Inflammatory macrophage (primary cell): ENCODE results near the gene SPDYE17.
"Not testable (repeated sequence)": the region's sequence is repeated elsewhere in the genome, so short reads cannot be mapped to it uniquely, and the experiment has no call there.

ENCODE experiments used
- DNase-seq, 2 donors: peaks; one replicate each; pipeline ENCODE4 v3.0.0-alpha.2; 2020 to 2022
- total RNA-seq, 18 experiments: gene quantifications; one replicate each; lab custom pipeline; 2026; ENCODE audit warnings: mixed read lengths in 6 of 18, inconsistent platforms in 2 of 18; lab: John Stamatoyannopoulos, UW

Gene SPDYE17, protein sequence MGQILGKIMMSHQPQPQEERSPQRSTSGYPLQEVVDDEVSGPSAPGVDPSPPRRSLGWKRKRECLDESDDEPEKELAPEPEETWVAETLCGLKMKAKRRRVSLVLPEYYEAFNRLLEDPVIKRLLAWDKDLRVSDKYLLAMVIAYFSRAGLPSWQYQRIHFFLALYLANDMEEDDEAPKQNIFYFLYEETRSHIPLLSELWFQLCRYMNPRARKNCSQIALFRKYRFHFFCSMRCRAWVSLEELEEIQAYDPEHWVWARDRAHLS
- total RNA-seq: 0 to 0.05 (median 0) reads per million in 18 experiments

DNA sequence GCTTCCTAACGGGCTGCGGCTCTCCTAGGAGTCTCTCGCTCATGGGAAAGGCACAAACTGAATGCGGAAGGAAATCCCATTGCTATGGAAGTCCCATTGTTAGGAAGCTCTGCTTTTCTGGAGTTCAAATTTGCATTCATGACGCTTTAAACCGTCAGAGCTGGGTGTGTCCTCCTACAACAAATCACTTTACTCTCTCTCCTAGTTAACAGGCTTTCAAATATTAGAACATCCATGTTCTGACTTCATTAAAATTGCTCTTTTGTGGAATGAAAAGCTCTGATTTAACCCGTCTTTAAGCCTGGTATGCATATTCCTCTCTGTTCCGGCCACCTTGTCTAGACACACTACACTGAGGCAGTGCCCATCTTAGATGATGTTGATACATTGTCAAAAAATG lies at the start of gene SPDYE17:
SPDYE17 (minus strand) TSS at position 101 of the 400 bp plus-strand sequence. CDS start 1,791 bp downstream, outside the sequence.
- not testable (repeated sequence) for DNase-seq

DNA sequence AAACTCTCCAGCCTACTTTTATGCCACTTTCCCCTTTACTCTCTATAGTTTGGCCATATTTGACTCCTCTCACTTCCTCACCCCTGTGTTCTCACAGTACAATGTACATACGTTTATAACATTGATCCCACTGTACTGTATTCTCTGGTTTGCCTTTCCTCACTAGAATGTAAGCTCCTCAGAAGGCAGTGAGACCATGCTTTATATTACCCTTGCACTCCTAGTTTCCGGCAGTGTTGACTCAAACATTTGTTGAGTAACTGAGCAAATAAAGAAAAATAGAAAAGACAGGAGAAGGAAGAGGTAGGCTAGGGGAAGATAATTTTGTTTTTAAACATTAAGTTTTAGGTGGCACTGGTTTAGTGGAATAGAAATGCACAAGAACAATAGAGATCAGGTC lies 48.1 kb upstream of the SPDYE17 start:
- DNase-seq: not testable (repeated sequence)

DNA sequence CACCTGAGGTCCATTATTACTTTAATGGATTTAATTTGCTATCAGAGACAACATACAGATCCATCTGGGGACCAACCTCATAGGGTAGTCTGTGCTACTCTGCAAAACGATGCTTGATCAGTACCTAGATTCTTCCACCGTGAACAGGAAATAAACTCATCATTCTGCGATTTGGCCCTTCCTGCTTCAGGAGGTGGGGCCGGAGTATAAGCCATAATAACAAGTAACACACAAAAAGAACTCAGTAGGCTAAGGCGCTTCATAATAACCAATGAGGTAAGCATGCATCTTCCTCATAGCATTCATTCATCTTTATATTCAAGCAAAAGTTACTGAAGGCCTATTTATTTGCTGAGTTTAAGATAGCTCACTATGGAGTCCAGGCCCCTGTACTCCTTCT lies 47.5 kb upstream of the SPDYE17 start:
- not testable (repeated sequence) for DNase-seq

DNA sequence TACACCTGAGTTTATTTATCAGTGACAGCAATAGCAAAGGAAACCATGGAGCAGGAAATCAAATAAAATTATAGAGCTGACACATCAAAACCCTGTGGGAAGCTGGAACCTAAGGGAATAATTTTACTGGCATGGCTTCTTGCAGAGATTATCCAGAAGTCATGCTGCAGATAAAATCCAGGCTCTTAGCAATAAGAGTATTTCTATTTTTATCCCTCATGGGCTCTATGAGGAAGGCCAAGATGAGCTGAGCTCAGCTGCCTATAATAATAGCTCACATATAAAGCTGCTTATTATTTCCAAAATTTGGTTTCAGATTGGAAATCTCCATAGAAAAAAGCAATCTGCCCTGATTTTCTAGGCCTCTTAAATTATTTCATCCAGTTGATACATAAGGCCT lies 47.0 kb upstream of the SPDYE17 start:
- DNase-seq: not testable (repeated sequence)

DNA sequence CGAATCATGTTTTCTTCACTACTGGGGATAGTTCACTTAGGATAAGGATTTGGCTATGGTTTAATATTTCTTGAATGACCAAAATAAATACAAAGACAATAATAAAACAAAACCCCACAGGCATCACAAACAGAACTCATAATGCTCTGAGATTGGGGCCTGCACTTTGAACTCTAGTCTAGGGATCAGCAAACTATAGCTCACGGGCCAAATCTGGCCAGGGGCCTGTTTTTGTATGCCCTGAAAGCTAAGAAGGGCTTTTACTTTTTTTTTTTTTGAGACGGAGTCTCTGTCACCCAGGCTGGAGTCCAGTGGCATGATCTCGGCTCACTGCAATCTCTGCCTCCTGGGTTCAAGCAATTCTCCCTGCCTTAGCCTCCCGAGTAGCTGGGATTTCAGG lies 44.9 kb upstream of the SPDYE17 start:
- DNase-seq: not testable (repeated sequence)

DNA sequence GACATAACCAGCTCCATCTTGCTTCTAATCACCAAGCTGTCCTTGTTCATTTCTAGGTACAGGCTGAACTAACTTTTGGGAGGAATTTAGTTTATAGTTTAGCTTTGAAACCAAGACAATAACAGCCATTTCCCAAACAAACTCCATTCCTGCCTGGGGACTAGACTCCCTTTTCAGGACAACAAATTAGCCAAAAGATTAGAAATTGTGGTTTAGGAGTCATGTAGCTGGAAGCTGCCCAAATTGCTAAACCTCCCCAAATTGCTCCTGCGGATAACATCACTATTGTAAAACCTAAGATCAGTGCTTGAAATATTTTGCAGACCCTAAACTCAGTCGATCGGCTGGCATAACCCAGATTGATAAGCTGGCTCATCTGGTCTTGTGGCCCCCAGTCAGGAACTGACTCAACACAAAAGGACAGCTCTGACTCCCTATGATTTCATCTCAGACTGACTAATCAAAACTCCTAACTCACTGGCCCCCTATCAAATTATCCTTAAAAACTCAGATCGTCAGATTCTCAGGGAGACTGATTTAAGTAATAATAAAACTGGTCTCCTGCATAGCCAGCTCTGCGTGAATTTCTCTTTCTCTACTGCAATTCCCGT lies 42.7 kb upstream of the SPDYE17 start:
- DNase-seq: not testable (repeated sequence)

DNA sequence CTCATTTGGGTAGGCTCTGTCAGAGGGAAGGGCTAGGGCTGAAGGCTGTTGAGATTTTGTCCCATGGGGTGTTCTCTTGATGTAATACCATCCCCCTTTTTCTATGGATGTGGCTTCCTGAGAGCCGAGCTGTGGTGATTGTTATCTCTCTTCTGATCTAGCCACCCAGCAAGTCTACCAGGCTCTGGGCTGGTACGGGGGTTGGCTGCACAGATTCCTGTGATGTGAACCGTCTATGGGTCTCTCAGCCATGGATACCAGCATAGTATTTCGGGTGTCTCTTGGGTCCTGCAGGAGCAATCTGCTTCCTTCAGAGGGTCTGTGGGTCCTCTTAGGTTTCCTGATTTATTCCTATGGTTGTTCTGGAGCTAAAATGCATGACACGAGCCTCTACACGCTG lies 38.9 kb upstream of the SPDYE17 start:
- DNase-seq: not testable (repeated sequence)

DNA sequence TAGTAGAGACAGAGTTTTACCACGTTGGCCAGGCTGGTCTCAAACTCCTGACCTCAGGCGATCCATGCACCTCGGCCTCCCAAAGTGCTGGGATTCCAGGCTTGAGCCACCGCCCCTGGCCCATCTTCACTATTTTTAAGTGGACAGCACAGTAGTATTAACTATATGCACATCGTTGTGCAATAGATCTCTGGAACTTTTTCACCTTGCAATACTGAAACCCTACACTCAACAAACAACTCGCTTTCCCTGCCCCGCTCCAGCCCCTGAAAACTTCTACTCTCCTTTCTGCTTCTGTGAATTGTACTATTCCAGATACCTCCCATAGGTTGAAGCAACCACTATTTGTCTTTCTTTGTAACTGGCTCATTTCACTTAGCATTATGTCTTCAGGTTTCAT lies 33.7 kb upstream of the SPDYE17 start:
- not testable (repeated sequence) for DNase-seq

DNA sequence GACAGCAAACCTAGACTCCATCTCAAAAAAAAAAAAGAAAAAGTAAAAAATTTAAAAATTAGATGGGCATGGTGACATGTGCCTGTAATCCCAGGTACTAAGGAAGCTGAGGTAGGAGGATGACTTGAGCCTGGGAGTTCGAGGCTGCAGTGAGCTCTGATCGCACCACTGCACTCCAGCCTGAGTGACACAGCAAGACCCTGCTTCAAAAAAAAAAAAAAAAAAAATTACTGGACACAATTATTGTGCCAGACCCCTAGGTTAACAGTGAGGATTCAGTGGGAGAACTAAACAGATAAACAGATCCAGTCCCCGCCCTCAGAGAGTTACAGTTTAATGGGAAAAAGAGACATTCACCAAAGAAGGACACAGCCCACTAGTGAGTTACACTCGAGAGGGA lies 31.6 kb upstream of the SPDYE17 start:
- not testable (repeated sequence) for DNase-seq

DNA sequence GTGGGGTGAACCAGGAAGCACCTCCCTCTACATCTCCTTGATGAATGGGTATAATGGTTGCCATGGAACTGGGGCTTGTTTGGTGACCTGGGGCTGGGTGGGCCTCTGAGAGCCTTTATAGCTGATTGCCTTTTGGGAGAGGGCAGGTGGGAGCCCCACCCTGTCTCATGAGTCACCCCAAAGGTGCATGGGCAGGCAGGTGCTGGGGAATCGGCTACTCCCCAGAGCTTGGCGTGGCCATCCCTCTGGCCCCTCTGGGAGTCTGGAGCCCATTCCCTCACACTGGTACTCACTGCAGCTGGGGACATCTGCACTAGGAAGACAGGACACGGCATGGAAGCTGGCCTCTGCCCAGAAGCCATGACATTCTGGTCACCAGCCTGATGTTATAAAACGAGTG lies 30.4 kb upstream of the SPDYE17 start, which contains the start of gene SPDYE18:
SPDYE18 (minus strand) TSS at position 2 of the 400 bp plus-strand sequence. CDS start 2,046 bp downstream, outside the sequence.
- not testable (repeated sequence) for DNase-seq

DNA sequence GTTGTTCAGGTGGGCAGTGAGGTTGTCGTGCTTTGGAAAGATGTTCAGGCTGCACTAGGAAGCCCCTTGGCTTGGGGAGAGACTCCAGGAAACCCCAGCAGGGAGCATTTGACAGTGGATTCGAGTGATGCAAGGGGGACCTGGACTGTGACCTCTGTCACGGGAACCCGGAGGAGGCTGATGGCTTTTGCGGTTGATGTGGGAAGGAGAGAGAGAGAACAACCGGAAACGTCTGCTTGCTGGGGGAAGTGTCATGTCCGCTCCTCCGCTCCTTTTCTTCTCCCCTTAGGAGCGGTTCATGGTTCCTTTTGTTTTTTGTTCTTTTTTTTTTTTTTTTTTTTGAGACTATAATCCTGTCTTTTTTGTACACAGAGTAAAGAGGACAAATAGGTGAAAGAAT lies 5.8 kb downstream of the SPDYE17 start:
- DNase-seq: not testable (repeated sequence)

DNA sequence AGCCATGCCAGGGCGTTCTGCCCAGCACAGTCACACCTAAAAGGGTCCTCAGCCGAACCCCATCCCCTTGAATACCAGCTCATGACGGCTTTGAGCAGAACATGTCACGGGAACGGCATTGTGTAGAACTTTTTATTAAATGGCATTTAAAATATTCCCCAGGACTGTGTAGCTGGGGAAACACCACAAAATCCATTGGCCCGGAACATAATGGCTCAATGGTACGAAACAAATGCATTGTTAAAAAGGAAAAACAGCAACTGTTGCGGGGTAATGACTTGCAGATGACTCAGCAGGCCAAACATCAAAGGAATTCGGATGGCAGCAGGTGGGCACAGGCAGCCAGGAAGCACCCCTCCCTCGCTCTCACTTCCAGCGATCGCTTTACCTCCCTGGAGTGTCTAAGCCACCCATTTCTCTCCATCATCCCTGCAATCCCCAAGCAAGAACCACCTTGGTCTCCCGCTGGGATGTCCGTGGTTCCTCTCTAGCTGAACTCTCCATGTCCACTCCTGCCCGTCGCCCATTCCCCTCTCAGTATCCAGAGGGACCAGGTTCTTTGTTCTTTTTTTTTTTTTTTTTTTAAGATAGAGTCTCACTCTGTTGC lies 22.0 kb downstream of the SPDYE17 start:
- not testable (repeated sequence) for DNase-seq

DNA sequence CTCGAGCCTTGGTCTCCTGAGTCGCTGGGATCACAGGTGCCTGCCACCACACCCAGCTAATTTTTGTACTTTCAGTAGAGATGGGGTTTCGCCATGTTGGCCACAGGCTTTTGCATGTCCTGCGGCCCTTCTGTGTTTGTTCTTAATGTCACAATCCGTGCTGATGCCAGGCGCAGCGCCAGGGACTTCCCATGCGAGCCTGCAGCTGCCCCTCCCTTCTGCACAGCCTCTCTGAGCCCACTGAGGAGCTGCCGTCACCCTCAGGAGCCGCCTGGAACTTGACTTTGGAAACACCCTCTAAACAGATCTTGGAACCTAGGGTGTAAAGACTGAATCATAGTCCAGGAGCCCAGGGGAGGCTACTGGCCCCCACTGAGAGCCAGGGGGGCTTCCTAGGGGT lies 24.2 kb downstream of the SPDYE17 start:
- not testable (repeated sequence) for DNase-seq

DNA sequence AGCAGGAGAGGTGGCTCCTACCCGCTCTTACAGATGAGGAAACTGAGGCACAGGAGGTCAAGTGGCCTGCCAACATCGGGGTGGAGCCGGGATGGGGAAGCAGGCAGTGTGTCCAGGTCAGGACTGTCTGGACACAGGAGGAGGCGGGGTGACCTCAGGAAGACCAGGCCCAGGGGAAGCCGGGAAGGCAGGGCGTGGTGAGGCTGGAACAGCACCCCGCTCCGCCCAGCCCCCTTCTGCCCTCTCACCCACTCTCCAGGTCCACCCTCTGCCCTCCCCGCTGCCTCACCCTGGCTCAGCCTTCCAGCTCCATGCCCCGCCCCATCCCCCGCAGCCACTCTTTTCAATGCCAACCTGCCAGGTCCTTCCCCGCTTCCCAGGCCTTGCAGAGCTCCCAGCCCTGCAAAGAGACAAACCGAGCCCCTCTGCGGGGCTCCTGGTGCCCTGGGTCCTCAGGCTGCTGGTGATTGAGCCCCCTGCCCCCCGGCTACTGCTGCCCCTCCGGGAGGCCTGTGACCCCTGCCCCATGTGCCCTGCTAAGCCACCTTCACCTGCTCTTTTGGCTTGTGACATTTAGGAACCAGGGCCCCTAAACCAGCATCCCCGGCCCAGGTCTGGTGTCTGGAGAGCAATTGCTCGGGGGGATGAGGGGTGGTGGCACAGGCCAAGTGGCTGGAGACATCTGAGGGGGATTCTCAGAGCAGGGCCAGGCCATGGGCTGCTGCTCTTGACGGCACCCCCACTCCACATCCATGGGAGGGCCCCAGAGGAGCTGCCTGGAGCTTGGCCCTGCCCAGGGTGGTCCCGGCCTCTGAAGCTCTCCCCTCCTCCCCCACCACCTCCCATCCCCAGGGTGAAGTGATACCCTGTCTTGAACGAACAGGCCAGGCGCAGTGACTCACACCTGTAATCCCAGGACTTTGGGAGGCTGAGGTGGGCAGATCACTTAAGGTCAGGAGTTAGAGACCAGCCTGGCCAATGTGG lies 25.7 kb downstream of the SPDYE17 start:
- DNase-seq: not testable (repeated sequence)

DNA sequence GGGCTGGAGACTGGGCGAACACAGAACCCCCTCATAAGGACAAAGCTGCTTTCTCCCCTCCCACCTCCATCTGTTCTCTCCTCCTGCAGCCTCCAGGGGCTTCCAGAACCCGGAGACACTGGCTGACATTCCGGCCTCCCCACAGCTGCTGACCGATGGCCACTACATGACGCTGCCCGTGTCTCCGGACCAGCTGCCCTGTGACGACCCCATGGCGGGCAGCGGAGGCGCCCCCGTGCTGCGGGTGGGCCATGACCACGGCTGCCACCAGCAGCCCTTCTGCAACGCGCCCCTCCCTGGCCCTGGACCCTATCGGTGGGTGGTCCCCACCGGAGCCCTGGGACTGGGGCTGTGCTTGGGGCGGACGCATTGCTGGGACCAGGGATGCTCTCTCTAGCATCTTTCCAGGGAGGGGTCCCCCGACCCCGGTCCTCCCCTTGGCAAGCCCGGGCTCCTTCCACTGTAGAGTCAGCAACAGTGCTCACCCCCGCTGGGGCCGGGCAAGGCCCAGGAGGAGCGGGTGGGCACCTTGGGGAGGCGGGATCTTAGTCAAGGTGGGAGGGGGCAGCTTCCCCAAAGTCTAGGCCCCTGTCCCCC lies 26.6 kb downstream of the SPDYE17 start:
- DNase-seq: not testable (repeated sequence)

DNA sequence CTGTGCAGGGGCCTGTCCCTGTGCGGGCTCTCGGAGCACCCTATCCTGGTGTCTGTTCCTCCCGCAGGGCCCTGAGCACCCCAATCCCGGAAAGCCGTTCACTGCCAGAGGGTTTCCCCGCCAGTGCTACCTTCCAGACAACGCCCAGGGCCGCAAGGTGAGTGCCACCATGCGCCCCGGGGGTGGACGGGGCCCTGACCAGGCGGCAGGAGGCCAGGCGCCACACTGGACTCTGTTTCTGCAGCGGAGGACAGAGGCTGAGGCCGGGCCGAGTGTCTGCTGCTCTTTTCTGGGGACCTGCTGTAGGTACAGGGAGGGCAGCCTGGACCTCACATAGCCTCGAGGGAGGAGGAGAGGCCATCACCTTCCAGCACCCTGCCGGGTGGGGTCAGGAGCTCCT lies 28.0 kb downstream of the SPDYE17 start:
- not testable (repeated sequence) for DNase-seq

DNA sequence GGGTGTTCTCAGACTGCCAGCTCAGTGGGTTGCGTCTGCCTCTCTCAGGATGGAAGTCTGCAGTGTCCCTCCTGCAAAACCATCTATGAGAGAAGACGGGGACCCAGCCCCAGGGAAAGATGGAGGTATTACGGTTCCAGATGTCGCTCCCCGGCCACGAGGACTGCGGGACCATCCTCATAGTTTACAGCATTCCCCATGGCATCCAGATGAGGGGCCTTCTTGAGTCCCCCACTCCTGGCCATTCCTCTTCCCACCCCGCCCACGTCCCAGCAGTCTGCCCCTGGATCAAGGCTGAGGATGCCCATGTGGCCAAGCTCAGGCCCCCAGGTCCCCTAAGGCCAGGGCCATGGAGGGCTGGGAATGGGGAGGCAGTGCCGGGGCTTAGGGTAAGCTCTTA lies 28.9 kb downstream of the SPDYE17 start:
- DNase-seq: not testable (repeated sequence)

DNA sequence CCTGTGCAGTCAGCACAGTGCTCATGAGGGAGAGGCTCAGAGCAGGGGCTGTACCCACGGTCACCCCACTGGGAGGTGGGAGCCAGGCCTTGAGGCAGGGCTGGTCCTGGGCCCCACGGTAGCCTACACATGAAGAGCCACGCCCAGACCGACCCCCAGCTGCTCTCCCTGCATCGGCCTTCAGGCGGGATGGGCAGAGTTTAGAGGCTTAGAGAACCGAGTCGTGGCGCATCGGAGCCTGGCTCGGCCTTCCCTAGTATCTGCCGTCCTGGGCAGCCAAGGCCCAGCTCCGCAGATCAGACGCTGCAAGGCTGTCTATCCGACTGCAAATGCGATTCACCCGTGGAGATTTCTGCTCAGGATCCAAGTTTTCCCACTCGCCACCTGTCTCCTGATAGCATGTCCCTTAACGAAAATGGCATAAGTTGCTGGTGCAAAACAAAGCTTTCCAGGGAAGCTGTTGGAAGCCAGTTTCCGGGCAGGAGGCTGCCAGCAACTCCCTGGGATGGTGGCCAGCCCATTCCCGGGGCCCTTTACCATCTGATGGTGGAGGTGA lies 29.4 kb downstream of the SPDYE17 start:
- not testable (repeated sequence) for DNase-seq

DNA sequence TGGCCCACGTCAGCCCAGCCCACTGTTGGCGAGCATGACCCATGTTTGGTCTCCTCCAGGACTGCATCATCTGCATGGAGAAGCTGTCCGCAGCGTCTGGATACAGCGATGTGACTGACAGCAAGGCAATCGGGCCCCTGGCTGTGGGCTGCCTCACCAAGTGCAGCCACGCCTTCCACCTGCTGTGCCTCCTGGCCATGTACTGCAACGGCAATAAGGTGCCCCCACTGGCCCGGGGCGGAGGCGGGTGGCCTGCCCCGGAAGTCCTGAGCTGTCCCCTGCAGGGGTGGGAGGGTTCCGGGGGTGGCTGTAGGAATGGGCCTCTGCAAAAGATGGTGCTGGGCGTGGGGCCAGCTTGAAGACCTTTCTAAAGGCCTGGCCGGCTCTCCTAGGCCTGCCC lies 30.1 kb downstream of the SPDYE17 start:
- DNase-seq: not testable (repeated sequence)

DNA sequence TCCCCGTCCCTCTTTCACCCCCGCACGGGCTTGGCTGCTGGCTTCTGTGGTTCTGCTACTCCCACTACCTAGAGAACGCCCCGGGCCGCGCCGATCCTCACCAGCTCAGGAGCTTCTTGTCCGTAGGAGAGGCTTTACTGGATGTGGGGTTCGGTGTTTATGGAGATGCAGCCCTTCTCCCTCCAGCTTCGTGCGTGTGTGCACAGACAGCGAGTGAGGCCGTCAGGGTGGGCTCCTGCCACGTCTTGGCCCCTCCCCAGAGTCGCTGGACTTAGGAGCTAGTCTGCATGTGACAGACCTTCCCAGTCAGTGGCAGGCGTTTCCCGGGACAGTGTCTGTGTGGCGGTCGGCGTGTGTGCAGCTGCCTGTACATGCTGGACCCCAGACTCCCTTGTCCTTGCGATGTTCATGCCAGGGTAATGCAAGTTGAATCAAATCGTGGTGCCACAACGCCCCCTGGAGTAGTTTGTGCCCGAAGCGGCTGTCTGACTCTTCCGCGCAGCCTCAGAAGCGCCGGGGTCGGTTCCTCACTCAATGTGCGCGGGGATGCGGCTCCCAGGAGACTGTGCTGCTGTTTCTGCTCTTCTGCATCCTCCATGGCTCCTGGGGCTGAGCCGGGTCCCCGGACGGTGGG lies 32.6 kb downstream of the SPDYE17 start:
- not testable (repeated sequence) for DNase-seq
